ENCODE data around the gene LGALS7.
A peak's percentile ranks its signal among the peaks of the same experiment; 100 is the strongest.

Gene LGALS7

DNA sequence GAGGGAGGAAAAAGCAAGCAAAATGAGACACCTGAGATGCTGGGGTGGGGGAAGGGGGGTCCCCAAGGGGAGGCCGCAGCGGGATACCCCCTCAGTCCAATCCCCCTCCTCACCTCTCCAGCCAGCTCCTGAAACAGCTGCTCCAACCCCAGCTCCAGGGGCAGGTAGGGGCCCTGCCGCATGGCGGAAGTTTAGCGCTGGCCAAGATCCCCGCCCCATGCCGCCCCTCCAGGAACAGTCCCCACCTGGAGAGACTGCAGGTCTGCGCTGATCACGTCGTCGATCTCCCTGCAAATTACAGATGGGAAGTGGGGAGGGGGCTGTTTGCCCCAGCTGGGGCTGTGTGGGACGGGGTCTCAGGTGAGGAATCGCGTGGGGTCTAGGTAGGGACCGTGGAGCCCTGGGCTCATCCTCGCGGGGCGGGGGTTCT, 38.0 kb downstream of the LGALS7 start:
- Histone ChIP-seq H3K27ac (no peak overlapping the region; the same call in 1 of the 2 replicates), H3K27me3 (ENCODE audit: insufficient read depth, low read depth) (no peaks in the 10 kb centered on the region), H3K36me3 (ENCODE audit: insufficient read depth) (no peaks in the 10 kb centered on the region), H4K20me1 (ENCODE audit: insufficient read depth) (no peaks in the 10 kb centered on the region), H3K4me3 (IDR thresholded peaks at IDR 0.05; ENCODE audit: insufficient read depth, low read depth, low read length) (no peak overlapping the region), H3K4me2 (no peak overlapping the region), H3K79me2 (ENCODE audit: insufficient read depth, low read depth) (no peaks in the 10 kb centered on the region), H2AFZ (ENCODE audit: low read depth) (no peak overlapping the region), H3K4me1 (ENCODE audit: low read depth, poor library complexity, severe bottlenecking) (peaks cover 21% of the 10 kb centered on the region), H3K9ac (no peak overlapping the region)
- TF ChIP-seq, protein P1, sequence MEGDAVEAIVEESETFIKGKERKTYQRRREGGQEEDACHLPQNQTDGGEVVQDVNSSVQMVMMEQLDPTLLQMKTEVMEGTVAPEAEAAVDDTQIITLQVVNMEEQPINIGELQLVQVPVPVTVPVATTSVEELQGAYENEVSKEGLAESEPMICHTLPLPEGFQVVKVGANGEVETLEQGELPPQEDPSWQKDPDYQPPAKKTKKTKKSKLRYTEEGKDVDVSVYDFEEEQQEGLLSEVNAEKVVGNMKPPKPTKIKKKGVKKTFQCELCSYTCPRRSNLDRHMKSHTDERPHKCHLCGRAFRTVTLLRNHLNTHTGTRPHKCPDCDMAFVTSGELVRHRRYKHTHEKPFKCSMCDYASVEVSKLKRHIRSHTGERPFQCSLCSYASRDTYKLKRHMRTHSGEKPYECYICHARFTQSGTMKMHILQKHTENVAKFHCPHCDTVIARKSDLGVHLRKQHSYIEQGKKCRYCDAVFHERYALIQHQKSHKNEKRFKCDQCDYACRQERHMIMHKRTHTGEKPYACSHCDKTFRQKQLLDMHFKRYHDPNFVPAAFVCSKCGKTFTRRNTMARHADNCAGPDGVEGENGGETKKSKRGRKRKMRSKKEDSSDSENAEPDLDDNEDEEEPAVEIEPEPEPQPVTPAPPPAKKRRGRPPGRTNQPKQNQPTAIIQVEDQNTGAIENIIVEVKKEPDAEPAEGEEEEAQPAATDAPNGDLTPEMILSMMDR (conservative IDR thresholded peaks at IDR 0.05; ENCODE audit: low read depth, low read length) = no peak

- Histone ChIP-seq H3K27me3 (ENCODE audit: insufficient read depth, low read depth) (no peaks in the 10 kb centered on the region), H3K4me1 (ENCODE audit: low read depth, poor library complexity, severe bottlenecking) (peaks cover 21% of the 10 kb centered on the region), H3K4me2 (peak overlapping the region; percentile 52; the same call in 1 of the 2 replicates), H3K79me2 (ENCODE audit: insufficient read depth, low read depth) (no peaks in the 10 kb centered on the region), H4K20me1 (ENCODE audit: insufficient read depth) (no peaks in the 10 kb centered on the region), H3K27ac (peak overlapping the region; percentile 49), H2AFZ (ENCODE audit: low read depth) (peak overlapping the region; percentile 3; the same call in 1 of the 2 replicates), H3K4me3 (IDR thresholded peaks at IDR 0.05; ENCODE audit: insufficient read depth, low read depth, low read length) (no peak overlapping the region), H3K36me3 (ENCODE audit: insufficient read depth) (no peaks in the 10 kb centered on the region), H3K9ac (peak overlapping the region; percentile 10; the same call in 1 of the 2 replicates)
- TF ChIP-seq, protein P1 (conservative IDR thresholded peaks at IDR 0.05; ENCODE audit: low read depth, low read length) = no peak
Measured at GRCh38 chr19:38734426-38735256, 38.7 kb downstream of the LGALS7 start.

GRCh38 chr19:38734176-38734425, 39.2 kb downstream of the LGALS7 start:
- Histone ChIP-seq H3K4me3 (IDR thresholded peaks at IDR 0.05; ENCODE audit: insufficient read depth, low read depth, low read length) (no peak overlapping the region), H2AFZ (ENCODE audit: low read depth) (peak overlapping the region; percentile 3; the same call in 1 of the 2 replicates), H3K79me2 (ENCODE audit: insufficient read depth, low read depth) (no peaks in the 10 kb centered on the region), H4K20me1 (ENCODE audit: insufficient read depth) (no peaks in the 10 kb centered on the region), H3K9ac (peak overlapping the region; percentile 10; the same call in 1 of the 2 replicates), H3K27ac (peak overlapping the region; percentile 49), H3K27me3 (ENCODE audit: insufficient read depth, low read depth) (no peaks in the 10 kb centered on the region), H3K36me3 (ENCODE audit: insufficient read depth) (no peaks in the 10 kb centered on the region), H3K4me1 (ENCODE audit: low read depth, poor library complexity, severe bottlenecking) (peaks cover 21% of the 10 kb centered on the region), H3K4me2 (peak overlapping the region; percentile 52; the same call in 1 of the 2 replicates)
- TF ChIP-seq, protein P1 (conservative IDR thresholded peaks at IDR 0.05; ENCODE audit: low read depth, low read length) = no peak

- H3K27me3 ChIP-seq (ENCODE audit: insufficient read depth, low read depth) = no peaks in the 10 kb centered on the region
- peaks cover 21% of the 10 kb centered on the region for H3K4me1 ChIP-seq (ENCODE audit: low read depth, poor library complexity, severe bottlenecking)
- H2AFZ ChIP-seq (ENCODE audit: low read depth) = no peak overlapping the region
- no peak overlapping the region for H3K4me3 ChIP-seq (IDR thresholded peaks at IDR 0.05; ENCODE audit: insufficient read depth, low read depth, low read length)
- no peaks in the 10 kb centered on the region for H3K36me3 ChIP-seq (ENCODE audit: insufficient read depth)
- TF ChIP-seq, protein P1 (conservative IDR thresholded peaks at IDR 0.05; ENCODE audit: low read depth, low read length) = no peak
- peak overlapping the region; percentile 10; the same call in 1 of the 2 replicates for H3K9ac ChIP-seq
- no peaks in the 10 kb centered on the region for H3K79me2 ChIP-seq (ENCODE audit: insufficient read depth, low read depth)
- peak overlapping the region; percentile 49; the same call in 1 of the 2 replicates for H3K27ac ChIP-seq
- H3K4me2 ChIP-seq = peak overlapping the region; percentile 52; the same call in 1 of the 2 replicates
- H4K20me1 ChIP-seq (ENCODE audit: insufficient read depth) = no peaks in the 10 kb centered on the region
Measured at GRCh38 chr19:38733493-38734175, 39.7 kb downstream of the LGALS7 start.
